C4-2B (cell line): ENCODE measurements around the gene CDC20B.

Source experiments
- ZFX ChIP-seq: fragments of 450-650 bp; IDR thresholded peaks from 2 replicates; pipeline ENCODE4 v1.6.1; 2017
- TF ChIP-seq, protein P1 (sequence below): fragments of 450-650 bp; conservative IDR thresholded peaks from 2 replicates; pipeline ENCODE4 v1.5.1; 2017; ENCODE audit warnings: mild to moderate bottlenecking

DNA sequence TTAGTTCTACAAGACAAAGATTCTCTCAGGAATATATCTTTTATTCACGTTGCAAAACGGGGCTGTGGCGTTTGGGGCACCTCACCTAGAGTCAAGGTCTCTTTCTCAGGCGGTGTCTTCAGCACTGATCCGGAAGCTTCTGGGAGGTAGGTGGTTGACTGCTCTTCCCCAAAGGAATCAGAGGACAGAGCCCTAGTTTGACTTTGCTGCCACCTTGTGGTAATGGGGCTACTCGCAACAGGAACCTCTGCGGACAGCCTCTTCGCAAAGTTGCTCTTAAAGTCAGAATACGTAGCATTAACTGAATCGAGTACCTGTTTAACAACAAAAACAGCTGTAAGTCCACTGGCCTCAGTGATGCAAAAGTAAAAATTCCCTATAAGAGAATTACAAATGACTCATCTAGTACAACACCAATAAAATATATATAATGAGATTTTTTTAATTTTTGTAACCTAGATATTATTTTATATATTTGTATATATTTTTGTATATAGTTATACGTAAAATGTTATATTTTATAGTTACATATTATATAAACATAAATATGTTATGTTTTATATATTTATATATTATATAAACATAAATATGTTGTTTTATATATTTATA is 26.3 kb downstream of the CDC20B start:
- TF ChIP-seq, protein P1, sequence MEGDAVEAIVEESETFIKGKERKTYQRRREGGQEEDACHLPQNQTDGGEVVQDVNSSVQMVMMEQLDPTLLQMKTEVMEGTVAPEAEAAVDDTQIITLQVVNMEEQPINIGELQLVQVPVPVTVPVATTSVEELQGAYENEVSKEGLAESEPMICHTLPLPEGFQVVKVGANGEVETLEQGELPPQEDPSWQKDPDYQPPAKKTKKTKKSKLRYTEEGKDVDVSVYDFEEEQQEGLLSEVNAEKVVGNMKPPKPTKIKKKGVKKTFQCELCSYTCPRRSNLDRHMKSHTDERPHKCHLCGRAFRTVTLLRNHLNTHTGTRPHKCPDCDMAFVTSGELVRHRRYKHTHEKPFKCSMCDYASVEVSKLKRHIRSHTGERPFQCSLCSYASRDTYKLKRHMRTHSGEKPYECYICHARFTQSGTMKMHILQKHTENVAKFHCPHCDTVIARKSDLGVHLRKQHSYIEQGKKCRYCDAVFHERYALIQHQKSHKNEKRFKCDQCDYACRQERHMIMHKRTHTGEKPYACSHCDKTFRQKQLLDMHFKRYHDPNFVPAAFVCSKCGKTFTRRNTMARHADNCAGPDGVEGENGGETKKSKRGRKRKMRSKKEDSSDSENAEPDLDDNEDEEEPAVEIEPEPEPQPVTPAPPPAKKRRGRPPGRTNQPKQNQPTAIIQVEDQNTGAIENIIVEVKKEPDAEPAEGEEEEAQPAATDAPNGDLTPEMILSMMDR, result peak; percentile 96
- no peak for TF ChIP-seq ZFX
